SK-N-SH treated with all-trans-retinoic acid at 6 μM for 48 hours (cell line): ENCODE data around the gene PSMA5.

Experiments used
- ATAC-seq: fragments of 200-7000 bp; cut with Tn5 transposase; 3 replicates; pipeline ENCODE4 v1.9.1; 2020; ENCODE audit warnings: mild to moderate bottlenecking, moderate library complexity
- ARNTL ChIP-seq: fragments of 450-650 bp; formaldehyde crosslinking; IDR thresholded peaks from 2 replicates; pipeline ENCODE4 v1.5.0; 2020; ENCODE audit warnings: low read depth, mild to moderate bottlenecking, moderate library complexity, borderline replicate concordance
- BACH2 ChIP-seq: fragments of 250-450 bp; sonication (Bioruptor Pico); IDR thresholded peaks from 2 replicates; pipeline ENCODE4 v1.9.0; 2021; ENCODE audit warnings: mild to moderate bottlenecking, borderline replicate concordance
- CSDC2 ChIP-seq: fragments of 250-450 bp; sonication (Bioruptor Pico); IDR thresholded peaks from 2 replicates; pipeline ENCODE4 v1.5.0; 2020; ENCODE audit warnings: mild to moderate bottlenecking, moderate library complexity
- ESRRG ChIP-seq: fragments of 250-450 bp; sonication (Bioruptor Pico); IDR thresholded peaks from 2 replicates; pipeline ENCODE4 v1.6.1; 2021; ENCODE audit warnings: mild to moderate bottlenecking
- GLIS3 ChIP-seq: fragments of 250-450 bp; sonication (Bioruptor Pico); IDR thresholded peaks from 2 replicates; pipeline ENCODE4 v1.5.0; 2020; ENCODE audit warnings: mild to moderate bottlenecking, moderate library complexity
- ISL1 ChIP-seq: fragments of 250-450 bp; sonication (Bioruptor Pico); IDR thresholded peaks from 2 replicates; pipeline ENCODE4 v2.1.2; 2022; ENCODE audit warnings: mild to moderate bottlenecking, moderate library complexity
- OSR1 ChIP-seq: fragments of 250-450 bp; sonication (Bioruptor Pico); IDR thresholded peaks from 2 replicates; pipeline ENCODE4 v1.8.0; 2022; ENCODE audit warnings: moderate library complexity, mild to moderate bottlenecking, inconsistent platforms
- PPARA ChIP-seq: fragments of 250-450 bp; sonication (Bioruptor Pico); IDR thresholded peaks from 2 replicates; pipeline ENCODE4 v1.5.0; 2020; ENCODE audit warnings: mild to moderate bottlenecking, borderline replicate concordance
- RARB ChIP-seq: fragments of 250-450 bp; sonication (Bioruptor Pico); IDR thresholded peaks from 2 replicates; pipeline ENCODE4 v1.8.0; 2021; ENCODE audit warnings: mild to moderate bottlenecking, moderate library complexity
- SNAI2 ChIP-seq: fragments of 250-450 bp; sonication (Bioruptor Pico); IDR thresholded peaks from 2 replicates; pipeline ENCODE4 v1.5.0; 2020; ENCODE audit warnings: mild to moderate bottlenecking, moderate library complexity
- TCF4 ChIP-seq: fragments of 250-450 bp; sonication (Bioruptor Pico); IDR thresholded peaks from 2 replicates; pipeline ENCODE4 v1.8.0; 2021; ENCODE audit warnings: mild to moderate bottlenecking, moderate library complexity, borderline replicate concordance
- ZC3H10 ChIP-seq: fragments of 250-450 bp; sonication (Bioruptor Pico); IDR thresholded peaks from 2 replicates; pipeline ENCODE4 v1.5.1; 2021; ENCODE audit warnings: mild to moderate bottlenecking, moderate library complexity
- ZFP3 ChIP-seq: fragments of 250-450 bp; sonication (Bioruptor Pico); IDR thresholded peaks from 2 replicates; pipeline ENCODE4 v1.5.0; 2020; ENCODE audit warnings: mild to moderate bottlenecking, moderate library complexity
- ZFP30 ChIP-seq: fragments of 450-650 bp; formaldehyde crosslinking; IDR thresholded peaks from 2 replicates; pipeline ENCODE4 v1.5.0; 2022; ENCODE audit warnings: mild to moderate bottlenecking, moderate library complexity
- ZNF565 ChIP-seq: fragments of 450-650 bp; formaldehyde crosslinking; conservative IDR thresholded peaks from 2 replicates; pipeline ENCODE4 v1.5.0; 2020; ENCODE audit warnings: low read depth, mild to moderate bottlenecking, moderate library complexity
- ZNF70 ChIP-seq: fragments of 450-650 bp; formaldehyde crosslinking; IDR thresholded peaks from 2 replicates; pipeline ENCODE4 v1.5.0; 2020; ENCODE audit warnings: mild to moderate bottlenecking, moderate library complexity
- ZNF8 ChIP-seq: fragments of 450-650 bp; formaldehyde crosslinking; IDR thresholded peaks from 2 replicates; pipeline ENCODE4 v1.5.0; 2020; ENCODE audit warnings: mild to moderate bottlenecking, moderate library complexity
- TF ChIP-seq, protein P1 (sequence below): fragments of 250-450 bp; sonication (Bioruptor Pico); IDR thresholded peaks from 2 replicates; pipeline ENCODE4 v1.5.0; 2020; ENCODE audit warnings: mild to moderate bottlenecking, moderate library complexity
- TF ChIP-seq, protein P2 (sequence below): fragments of 250-450 bp; sonication (Bioruptor Pico); IDR thresholded peaks from 2 replicates; pipeline ENCODE4 v1.5.1; 2020; ENCODE audit warnings: low read depth, mild to moderate bottlenecking, moderate library complexity
- TF ChIP-seq, protein P3 (sequence below): fragments of 250-450 bp; sonication (Bioruptor Pico); IDR thresholded peaks from 2 replicates; pipeline ENCODE4 v1.8.0; 2021; ENCODE audit warnings: low read depth, mild to moderate bottlenecking, moderate library complexity, borderline replicate concordance
- TF ChIP-seq, protein P4 (sequence below): fragments of 250-450 bp; sonication (Bioruptor Pico); IDR thresholded peaks from 2 replicates; pipeline ENCODE4 v1.5.1; 2021; ENCODE audit warnings: mild to moderate bottlenecking, moderate library complexity

The PSMA5 gene

DNA sequence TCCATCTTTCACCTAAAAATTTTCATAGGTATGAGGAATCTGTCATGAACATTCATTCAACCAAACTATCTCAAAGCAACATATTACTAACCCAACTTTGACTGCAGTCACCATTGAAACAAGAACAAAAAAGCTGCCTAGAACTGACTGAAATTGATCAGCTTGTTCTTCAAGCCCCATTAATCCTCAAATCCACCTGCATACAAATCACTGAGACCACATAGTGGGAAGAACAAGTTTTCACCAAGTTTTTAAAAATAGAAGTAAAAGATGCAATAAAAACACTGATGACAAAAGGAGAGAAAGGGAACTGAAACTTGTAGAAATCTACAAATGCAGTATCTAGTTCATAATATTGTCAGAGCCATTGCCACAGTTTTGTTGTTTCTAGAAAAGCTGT is 34.6 kb downstream of the PSMA5 start:
- ATAC-seq: no peak
- TF ChIP-seq ZNF8 (CRISPR knock-in tag) (no peak), PPARA (no peak), BACH2 (CRISPR knock-in tag) (no peak), SNAI2 (CRISPR knock-in tag) (no peak), ZC3H10 (CRISPR knock-in tag) (no peak), ARNTL (CRISPR knock-in tag) (no peak), ZFP3 (no peak), OSR1 (no peak), ZNF565 (CRISPR knock-in tag) (no peak)
- TF ChIP-seq, protein P1, sequence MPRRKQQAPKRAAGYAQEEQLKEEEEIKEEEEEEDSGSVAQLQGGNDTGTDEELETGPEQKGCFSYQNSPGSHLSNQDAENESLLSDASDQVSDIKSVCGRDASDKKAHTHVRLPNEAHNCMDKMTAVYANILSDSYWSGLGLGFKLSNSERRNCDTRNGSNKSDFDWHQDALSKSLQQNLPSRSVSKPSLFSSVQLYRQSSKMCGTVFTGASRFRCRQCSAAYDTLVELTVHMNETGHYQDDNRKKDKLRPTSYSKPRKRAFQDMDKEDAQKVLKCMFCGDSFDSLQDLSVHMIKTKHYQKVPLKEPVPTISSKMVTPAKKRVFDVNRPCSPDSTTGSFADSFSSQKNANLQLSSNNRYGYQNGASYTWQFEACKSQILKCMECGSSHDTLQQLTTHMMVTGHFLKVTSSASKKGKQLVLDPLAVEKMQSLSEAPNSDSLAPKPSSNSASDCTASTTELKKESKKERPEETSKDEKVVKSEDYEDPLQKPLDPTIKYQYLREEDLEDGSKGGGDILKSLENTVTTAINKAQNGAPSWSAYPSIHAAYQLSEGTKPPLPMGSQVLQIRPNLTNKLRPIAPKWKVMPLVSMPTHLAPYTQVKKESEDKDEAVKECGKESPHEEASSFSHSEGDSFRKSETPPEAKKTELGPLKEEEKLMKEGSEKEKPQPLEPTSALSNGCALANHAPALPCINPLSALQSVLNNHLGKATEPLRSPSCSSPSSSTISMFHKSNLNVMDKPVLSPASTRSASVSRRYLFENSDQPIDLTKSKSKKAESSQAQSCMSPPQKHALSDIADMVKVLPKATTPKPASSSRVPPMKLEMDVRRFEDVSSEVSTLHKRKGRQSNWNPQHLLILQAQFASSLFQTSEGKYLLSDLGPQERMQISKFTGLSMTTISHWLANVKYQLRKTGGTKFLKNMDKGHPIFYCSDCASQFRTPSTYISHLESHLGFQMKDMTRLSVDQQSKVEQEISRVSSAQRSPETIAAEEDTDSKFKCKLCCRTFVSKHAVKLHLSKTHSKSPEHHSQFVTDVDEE: no peak
- TF ChIP-seq, protein P2, sequence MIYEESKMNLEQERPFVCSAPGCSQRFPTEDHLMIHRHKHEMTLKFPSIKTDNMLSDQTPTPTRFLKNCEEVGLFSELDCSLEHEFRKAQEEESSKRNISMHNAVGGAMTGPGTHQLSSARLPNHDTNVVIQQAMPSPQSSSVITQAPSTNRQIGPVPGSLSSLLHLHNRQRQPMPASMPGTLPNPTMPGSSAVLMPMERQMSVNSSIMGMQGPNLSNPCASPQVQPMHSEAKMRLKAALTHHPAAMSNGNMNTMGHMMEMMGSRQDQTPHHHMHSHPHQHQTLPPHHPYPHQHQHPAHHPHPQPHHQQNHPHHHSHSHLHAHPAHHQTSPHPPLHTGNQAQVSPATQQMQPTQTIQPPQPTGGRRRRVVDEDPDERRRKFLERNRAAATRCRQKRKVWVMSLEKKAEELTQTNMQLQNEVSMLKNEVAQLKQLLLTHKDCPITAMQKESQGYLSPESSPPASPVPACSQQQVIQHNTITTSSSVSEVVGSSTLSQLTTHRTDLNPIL: no peak

- TF ChIP-seq PPARA (no peak), ZNF565 (CRISPR knock-in tag) (no peak), ZNF70 (no peak), SNAI2 (CRISPR knock-in tag) (no peak), ISL1 (CRISPR knock-in tag) (no peak), CSDC2 (no peak), TCF4 (CRISPR knock-in tag) (no peak)
- ATAC-seq: peak; percentile 34; the same call in 2 of the 3 replicates
Measured at GRCh38 chr1:109391157-109391556, 35.1 kb downstream of the PSMA5 start.

- TF ChIP-seq SNAI2 (CRISPR knock-in tag) (no peak), OSR1 (no peak), PPARA (no peak), ZNF70 (no peak), ISL1 (CRISPR knock-in tag) (no peak), TCF4 (CRISPR knock-in tag) (no peak), ZNF8 (CRISPR knock-in tag) (no peak), ZC3H10 (CRISPR knock-in tag) (no peak), ZFP30 (CRISPR knock-in tag) (no peak), GLIS3 (no peak), ZFP3 (no peak)
- TF ChIP-seq, protein P1: no peak
- TF ChIP-seq, protein P2: no peak
- no peak for ATAC-seq
Measured at GRCh38 chr1:109389638-109390341, 36.5 kb downstream of the PSMA5 start.

GRCh38 chr1:109388884-109389637 is 37.2 kb downstream of the PSMA5 start:
- ATAC-seq: no peak
- TF ChIP-seq RARB (CRISPR knock-in tag): no peak
- TF ChIP-seq ESRRG (CRISPR knock-in tag): no peak
- TF ChIP-seq GLIS3: no peak
- no peak for TF ChIP-seq PPARA
- TF ChIP-seq, protein P3, sequence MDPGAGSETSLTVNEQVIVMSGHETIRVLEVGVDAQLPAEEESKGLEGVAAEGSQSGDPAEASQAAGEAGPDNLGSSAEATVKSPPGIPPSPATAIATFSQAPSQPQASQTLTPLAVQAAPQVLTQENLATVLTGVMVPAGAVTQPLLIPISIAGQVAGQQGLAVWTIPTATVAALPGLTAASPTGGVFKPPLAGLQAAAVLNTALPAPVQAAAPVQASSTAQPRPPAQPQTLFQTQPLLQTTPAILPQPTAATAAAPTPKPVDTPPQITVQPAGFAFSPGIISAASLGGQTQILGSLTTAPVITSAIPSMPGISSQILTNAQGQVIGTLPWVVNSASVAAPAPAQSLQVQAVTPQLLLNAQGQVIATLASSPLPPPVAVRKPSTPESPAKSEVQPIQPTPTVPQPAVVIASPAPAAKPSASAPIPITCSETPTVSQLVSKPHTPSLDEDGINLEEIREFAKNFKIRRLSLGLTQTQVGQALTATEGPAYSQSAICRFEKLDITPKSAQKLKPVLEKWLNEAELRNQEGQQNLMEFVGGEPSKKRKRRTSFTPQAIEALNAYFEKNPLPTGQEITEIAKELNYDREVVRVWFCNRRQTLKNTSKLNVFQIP (CRISPR knock-in tag): no peak
- TF ChIP-seq ARNTL (CRISPR knock-in tag): no peak
- no peak for TF ChIP-seq ZNF565 (CRISPR knock-in tag)
- TF ChIP-seq, protein P4, sequence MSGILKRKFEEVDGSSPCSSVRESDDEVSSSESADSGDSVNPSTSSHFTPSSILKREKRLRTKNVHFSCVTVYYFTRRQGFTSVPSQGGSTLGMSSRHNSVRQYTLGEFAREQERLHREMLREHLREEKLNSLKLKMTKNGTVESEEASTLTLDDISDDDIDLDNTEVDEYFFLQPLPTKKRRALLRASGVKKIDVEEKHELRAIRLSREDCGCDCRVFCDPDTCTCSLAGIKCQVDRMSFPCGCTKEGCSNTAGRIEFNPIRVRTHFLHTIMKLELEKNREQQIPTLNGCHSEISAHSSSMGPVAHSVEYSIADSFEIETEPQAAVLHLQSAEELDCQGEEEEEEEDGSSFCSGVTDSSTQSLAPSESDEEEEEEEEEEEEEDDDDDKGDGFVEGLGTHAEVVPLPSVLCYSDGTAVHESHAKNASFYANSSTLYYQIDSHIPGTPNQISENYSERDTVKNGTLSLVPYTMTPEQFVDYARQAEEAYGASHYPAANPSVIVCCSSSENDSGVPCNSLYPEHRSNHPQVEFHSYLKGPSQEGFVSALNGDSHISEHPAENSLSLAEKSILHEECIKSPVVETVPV (CRISPR knock-in tag): no peak
- no peak for TF ChIP-seq ISL1 (CRISPR knock-in tag)
- TF ChIP-seq ZFP3: no peak
- TF ChIP-seq ZNF70: no peak
